Islet of Langerhans (tissue), 1 donor: ENCODE measurements around the gene RIBC1.
"Not testable (repeated sequence)": the region's sequence is repeated elsewhere in the genome, so short reads cannot be mapped to it uniquely, and the experiment has no call there.

Source experiments
- FAIRE-seq: peaks from one replicate; lab custom pipeline; 2011; peaks lifted over from hg19 to GRCh38; lab: Jason Lieb, UNC

RIBC1 gene

DNA sequence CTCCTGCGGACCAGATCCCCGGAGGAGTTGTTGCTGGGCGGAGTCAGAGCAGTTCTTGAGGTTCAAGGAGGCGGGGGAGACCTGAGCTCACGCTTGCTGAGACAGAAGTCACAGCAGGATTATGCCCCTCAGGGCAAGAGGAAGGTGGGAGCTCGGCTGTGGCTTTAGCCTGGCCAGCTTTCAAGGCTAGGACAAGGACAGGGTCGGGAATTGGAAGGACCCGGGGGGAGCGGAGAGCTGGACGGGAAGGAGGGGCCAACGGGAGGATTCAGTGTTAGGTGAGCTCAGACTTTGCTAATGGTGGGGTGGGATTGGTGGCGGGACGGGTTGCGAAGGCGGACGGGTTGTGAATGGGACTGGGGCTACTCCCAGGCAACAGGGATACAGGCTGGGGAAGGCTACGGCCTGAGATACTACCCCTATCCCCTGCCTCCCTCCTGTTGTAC, at the start of gene RIBC1:
TSS of gene RIBC1 (plus strand) at position 13 of the 446 bp plus-strand sequence. CDS start 3,404 bp downstream, outside the sequence.
- no peak for FAIRE-seq

DNA sequence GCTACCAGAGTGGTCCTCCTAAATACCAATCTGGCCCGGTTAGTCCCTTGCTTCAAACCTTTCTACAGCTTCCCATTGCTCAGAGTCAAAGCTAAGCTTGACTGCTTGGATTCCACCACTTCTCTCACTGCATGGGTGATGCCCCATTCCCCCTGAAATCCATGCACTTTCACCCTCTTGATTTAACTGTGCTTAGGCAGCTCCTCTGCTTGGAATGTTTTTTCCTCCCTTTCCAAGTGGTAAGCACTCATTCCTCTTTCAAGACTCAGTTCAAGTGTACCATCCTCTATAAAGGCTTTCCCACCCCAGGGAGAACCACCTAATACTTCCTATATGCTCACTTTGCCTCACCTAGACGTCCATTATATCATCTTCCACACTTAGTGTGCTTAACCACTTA, 49.4 kb upstream of the RIBC1 start:
- FAIRE-seq = no peak

DNA sequence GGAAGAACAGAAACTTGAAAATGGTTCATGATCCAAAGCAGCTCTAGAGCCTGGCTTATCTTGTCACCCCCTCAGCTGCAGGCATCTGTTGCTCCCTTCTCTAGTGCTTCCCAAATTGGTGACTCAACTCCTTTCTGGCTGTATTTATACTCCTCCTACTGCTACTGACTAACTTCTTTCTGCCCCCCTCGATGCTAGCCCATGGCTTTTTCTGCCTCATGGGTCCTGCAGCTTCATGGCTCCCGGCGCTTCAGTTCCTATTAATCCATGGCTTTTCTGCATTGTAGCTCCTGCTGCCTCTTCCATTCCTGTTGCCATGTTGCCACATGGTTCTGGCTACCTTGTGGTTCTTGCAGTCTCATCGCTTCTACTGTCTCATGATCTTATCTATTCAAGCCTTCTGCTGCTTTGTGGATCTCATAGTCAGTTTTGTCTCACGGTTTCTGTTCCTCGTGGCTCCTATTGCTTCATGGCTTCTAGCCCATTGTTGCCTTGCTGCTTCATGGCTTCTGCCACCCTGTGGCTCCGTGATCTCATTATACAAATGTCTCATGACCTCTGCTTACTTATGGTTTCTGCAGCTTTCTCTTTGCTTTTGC, 48.4 kb upstream of the RIBC1 start:
- FAIRE-seq = no peak

DNA sequence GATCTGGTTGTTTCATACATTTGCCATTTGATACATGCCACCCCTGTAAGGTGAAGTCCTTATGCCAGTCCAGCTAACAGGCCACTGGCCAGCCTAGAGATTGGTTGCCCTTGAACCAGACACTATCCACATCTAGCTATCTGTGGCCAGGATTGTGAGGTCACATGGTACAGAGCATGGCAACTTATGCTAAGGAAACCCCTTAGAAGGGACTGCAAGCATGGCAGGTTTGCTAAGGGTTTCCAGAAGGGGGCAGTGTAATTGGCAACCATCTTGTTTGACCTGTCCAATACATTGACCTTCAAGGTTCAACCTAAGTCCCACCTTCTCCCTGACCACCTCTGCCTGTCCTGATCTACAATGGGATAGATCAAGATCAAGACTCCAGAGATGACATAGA, 47.8 kb upstream of the RIBC1 start:
- FAIRE-seq = no peak

DNA sequence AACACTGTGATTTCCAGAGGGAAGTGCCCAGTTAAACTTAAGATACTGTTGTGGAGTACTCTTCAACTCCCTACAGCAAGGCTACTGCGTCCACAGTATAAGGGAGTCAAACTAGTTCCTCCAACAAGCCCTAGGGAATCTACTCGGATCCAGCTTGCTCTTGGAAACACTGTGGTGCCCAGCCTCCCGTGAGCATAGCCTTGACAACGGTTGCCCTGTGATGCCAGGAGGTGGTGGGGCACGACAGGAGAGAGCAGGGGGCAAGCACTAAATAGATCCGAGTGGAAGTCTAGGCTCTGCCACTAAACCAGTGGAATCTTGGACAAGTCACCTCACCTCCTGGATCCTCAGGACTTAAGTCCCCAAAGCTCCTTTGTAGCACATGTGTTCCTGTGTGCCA, 45.8 kb upstream of the RIBC1 start:
- no peak for FAIRE-seq

DNA sequence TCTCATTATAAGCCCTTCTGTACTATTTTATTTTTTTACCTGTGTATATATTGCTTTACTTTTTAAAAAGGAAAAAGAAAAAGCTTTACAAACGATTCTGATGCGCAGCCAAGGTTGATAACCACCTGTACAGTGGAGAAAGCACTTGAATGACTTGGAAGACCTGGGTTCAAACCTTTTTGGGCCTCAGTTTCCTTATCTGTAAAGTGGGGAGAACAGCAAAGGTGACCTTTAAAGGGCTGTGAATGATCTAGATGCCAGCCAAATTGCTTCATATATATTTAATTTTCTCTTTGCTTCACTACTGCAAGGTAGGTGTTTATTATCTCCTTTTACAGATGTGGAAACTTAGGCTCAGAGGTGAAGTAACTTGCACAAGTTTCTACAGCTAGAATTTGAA, 45.2 kb upstream of the RIBC1 start:
- FAIRE-seq = no peak

DNA sequence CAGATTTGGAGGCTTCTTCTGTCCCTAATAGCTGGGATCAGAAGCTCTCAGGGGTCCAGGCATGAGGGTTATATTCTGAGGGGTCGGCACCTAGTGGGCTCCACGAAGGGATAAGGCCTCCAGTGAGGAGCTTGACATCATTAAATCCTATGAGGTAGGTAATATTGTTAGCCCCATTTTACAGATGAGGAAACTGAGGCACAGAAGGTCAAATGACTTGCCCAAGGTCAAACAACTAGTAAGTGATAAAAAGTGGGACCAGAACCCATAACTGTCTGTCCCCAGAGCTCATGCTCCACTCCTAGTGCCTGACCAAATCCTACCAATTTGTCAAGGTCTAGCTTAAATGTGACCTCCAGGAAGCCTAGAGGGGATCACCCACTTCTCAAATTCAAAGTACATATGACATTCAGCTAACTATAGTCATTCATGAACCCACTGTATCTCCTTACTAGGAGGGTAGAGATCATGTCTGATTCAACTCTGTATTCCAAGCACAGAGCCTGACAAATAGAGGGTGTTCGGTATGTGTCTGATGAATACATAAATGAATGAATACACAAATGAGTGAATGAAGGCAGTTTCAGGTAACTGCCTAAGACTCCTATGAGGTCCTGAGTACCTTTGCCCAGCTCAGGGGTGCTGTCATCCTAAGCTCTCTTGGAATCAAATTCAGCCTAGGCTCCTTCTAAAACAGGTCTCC, 43.5 kb upstream of the RIBC1 start:
- FAIRE-seq = no peak

DNA sequence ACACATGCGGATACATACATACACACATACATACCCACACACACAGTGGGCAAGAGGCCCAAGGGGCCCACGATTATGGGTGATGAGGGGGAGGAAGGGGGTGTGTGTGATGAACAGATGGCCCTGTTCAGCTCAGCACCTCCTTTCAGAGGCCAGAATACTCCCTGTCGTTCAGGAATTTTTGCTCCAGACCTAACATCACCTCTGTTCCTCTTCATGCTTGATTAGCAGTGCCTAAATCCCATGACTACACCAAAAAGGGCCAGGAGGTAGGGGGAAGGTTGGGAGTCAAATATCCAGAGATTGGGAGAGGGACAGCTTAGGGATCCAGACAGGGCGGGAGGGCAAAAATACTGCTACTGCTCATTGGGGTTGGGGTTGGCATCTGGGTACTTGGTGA, 42.9 kb upstream of the RIBC1 start:
- no peak for FAIRE-seq

DNA sequence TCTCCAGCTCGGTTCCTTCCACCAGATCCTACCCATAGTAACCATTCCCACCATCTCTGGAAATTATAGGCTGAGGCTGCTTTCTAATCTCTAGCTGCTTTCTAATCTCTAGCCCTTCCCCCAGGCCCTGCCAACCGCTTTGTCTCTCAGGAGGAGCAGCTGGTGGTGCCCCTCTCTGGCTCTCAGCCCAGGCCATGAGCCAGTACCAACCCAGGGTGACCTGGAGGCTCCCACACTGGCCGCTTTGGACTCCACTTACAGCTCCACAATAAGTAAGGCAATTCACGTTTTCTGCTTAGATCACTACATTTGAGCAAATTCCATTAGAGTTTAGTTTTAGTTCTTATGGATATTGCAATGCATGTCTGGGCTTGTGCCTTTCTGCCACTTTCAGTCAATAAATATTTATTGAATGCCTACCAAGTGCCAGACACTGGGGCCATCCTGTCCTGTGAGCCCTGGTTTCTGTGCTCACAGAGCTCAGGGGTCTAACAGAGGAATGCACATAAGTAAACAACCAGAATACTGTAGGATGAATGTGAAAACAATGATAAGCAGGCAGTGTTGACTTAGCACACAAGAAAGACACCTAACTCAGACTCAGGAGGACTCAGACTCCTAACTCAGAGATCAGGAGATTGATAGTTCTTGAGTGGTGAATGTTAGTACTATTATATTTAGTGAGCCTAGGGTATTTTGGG, 39.1 kb upstream of the RIBC1 start:
- no peak for FAIRE-seq

DNA sequence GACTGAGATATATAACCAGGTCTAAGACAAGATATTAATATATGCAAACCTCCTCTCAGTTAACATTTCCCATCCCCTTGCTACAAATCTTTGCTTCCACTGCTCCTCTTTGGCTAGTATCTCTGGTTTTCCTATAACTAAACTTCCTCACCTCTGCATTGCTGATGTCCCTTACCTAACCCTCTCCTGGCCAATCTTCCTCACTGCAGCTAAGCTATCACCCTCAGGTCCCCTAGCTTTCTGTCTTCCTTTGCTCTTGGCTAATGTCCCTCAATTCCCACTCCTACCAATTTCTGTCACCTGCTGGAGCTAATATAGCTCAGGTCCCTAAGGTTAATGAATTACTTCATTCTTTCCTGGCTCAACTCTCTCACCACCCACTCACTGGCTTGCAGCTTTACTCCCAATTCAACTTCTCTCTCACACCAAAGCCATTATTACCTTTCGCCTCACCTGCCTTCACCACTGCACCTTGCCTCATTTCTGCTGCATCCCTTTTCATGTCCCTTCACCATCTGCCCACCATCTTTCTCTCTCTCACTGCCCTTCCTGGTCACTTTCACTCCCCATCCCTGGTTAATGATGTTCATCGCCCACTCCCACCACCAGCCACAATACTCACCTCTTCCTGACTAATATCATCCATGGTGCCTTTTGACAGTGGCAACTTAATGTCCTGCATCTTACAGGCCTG, 26.9 kb upstream of the RIBC1 start:
- no peak for FAIRE-seq

DNA sequence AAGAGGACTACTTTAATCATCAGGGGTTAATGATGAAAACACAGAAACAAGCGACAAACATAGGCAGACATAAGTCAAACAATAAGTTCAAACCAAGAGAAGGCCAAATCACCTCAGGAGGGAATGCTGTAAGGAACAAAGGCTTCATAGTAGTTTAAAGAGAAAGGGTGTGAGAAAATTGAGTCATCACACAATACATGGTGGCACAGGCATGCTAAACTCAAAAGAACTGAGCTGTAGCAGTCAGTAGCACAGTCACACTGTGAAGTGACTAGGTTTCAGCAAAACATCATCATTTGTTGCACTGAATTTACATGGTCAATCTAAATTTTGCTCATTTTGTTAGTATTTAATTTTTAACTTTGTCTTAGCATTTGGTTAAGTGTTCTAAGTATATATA, 24.5 kb upstream of the RIBC1 start:
- no peak for FAIRE-seq

DNA sequence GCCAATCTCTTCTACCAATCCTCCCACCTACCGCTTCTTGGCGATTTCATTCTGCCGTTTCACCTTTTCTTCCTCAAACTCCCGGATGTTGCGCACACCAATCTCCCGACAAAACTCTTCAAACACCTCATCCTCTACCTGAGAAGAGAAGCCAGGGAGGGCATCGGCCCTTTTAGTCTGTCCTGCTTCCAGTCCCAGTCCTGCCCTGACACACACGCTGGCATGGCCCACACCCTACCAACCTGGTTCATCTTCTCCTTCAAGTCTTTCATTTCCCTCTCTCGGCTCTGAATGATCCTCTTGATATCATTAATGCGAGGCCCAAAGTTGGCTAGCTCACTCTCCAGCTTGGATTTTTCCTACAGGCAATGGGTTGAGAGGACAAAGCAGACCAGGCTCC, 19.1 kb upstream of the RIBC1 start:
- no peak for FAIRE-seq

DNA sequence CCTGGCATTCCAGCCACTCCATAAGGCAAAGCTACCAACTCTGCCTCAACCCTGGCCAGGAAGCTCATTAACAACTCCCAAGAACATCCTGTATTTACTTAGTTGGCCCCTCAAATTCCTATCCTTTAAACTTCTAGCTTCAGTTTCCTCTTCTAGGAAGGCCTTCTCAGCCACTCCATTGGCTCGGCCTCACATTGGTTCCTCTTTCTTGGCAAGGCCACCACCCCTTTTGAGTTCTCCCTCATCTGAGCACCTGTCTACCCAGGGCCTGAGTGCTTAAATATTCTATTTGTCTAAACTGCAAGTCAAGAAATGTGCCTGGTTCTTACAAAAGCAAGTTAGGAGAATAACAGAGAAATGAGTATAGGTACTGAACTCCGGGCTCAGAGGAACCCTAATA, 10.2 kb upstream of the RIBC1 start:
- no peak for FAIRE-seq

DNA sequence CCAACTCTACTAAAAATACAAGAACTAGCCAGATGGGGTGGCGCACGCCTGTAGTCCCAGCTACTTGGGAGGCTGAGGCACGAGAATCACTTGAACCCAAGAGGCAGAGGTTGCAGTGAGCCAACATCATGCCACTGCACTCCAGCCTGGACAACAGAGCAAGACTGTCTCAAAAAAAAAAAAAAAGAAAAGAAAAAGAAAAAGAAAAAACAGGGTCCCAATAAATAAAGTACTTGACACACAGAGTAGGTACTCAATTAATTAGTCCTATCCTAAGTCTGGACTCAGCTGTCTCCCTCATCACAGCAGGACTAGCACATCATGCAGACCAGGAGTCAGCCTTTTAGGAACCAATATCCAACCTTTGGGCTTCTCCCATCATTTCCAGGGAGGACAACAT, 2.3 kb upstream of the RIBC1 start:
- not testable (repeated sequence) for FAIRE-seq

DNA sequence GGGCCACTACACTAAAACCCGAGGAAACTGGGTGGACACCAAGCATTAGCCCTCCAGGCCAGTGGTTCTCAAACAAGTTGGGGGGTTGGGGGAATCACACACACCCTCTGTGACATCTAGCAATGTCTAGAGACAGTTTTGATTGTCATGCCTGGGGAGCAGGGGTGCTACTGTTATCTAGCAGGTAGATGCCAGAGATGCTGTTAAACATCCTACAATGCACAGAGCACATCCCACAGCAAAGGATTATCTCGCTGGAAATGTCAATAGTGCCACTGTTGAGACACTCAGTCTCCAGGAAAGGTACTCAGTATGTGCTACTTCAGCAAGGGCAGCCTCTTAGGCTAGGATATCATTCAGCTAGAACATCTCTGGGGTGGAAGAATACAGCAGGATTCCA, 1.5 kb upstream of the RIBC1 start:
- FAIRE-seq = no peak

DNA sequence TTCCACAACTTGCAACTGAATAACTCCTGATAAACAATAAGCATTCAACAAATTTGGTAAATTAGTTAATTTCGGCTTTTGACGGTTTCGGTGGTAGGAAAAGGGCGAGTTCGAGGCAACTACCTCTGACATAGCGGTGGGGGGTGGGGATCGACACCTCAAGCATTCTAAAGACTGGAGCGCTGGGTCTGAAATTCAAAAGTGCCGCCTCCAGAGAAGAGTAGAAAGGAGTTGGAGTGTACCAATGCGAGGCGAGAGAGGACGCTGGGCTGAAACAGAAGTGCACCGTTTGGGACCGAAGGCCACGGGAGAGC, 944 bp upstream of the RIBC1 start:
- FAIRE-seq = no peak

DNA sequence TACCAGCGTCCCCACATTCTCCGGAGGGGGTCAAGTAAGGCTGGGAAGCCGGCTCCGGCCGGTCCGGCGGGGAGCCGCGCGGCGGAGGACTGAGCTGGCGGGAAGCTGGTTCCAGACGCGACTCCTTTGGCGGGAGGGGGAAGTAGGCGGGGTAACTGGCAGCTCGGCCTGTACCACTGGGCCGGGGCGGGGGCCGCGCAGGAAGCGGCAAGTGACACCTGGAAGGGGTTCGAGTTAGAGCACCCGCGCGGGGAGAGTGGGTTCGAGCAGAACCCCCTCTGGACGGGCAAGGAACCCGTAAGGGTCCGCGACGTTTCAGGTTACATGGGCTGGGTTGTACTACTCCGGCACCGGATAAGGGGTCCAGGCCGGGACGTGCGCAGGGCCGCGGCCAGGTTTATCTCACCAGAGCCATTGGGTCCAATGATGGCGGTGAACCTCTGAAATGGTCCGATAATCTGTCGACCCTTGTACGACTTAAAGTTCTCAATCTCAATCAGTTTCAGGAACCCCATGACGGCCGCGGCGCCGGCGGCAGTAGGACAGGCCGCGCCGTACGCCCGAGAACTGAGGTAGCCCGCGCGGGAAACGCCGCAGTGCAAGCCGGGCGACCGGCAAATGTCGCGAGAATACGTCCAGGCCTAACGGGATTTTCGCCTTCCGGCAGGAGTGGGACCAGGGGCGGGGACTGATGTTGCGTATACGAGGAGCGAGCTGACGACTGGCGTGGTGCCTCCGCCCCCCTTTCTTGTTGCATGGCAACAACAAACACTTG, 400 bp upstream of the RIBC1 start, which contains the start of gene SMC1A:
TSS of gene SMC1A (minus strand) at position 569 of the 775 bp plus-strand sequence. CDS start at position 515, 54 bp downstream.
- peak; percentile 9 for FAIRE-seq

DNA sequence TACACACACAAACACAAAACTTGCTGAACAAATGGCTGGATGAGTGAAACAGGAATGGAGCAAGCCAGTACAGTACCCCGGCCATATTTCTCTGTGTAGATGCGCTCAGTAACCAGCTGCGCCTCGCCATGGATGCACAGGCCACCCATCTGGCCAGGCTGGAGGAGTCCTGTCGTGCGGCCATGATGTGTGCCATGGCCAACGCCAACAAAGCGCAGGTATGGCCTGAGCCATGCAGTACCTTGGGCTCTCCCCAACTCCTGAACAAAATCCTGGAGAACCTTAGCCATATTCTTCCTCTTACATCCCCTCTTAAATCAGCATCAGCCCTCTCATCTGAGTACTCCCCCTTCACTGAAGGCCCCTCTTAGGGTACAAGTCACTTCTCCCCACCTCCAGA, 7.1 kb downstream of the RIBC1 start:
- no peak for FAIRE-seq

DNA sequence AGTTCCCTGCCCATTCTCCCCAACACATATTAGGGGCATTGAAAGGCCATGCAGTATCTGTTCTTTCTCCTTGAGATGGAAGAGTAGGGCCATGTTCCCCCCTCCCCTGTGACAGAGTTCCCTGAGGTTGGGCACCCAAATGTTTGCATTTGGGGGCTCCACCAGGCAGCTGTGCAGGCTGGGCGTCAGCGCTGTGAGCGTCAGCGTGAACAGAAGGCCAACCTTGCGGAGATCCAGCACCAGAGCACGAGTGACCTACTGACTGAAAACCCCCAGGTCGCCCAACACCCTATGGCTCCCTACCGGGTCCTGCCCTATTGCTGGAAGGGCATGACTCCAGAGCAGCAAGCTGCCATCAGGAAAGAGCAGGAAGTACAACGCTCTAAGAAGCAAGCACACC, 7.6 kb downstream of the RIBC1 start:
- FAIRE-seq = no peak

DNA sequence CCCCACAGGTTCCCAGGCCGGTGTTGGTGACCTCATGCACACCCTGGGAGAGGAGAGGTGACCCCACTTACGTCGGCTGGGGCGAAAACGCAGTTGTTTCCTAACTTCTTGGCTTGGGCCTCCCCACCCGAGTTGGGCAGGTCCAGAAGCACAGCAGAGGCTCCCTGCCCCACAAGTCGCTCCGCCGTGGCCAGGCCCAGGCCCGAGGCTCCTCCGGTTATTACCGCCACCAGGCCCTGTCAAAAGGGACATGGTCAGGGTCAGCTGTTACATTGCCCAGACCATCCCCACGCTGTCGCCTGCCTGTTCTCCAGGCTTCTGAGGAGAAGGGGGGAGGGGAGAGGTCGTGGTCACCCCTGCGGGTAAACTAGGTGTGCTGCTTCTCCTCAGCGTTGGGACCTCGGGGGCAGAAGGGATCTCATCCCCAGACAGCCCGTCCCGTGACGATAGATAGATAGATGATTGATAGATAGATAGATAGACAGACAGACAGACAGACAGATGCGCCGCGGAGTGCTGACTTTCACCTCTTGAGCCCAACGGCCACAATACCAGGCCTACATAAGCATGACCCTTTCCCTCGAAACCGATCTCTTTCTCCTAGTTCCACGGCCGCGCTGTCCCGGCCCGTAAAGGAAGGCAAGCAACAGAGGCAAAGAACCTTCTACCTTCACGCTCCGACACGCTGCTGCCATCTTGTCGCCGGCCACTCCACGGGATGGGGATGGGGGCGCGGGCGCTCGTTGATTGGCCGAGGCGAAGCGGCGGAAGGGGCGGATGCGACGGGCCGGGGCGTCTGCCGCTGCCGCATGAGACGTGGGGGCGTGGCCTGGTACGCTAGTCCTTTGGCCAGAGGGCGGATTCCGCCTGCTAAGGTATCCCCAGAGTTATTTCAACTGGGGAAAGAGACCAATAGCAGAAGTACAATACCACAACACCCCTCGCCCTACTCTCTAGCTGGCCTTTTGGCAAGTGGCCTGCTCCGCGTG, 11.3 kb downstream of the RIBC1 start, which contains the start of gene HSD17B10:
TSS of gene HSD17B10 (minus strand) at position 720 of the 989 bp plus-strand sequence. CDS start at position 695, 25 bp downstream.
- FAIRE-seq = no peak

DNA sequence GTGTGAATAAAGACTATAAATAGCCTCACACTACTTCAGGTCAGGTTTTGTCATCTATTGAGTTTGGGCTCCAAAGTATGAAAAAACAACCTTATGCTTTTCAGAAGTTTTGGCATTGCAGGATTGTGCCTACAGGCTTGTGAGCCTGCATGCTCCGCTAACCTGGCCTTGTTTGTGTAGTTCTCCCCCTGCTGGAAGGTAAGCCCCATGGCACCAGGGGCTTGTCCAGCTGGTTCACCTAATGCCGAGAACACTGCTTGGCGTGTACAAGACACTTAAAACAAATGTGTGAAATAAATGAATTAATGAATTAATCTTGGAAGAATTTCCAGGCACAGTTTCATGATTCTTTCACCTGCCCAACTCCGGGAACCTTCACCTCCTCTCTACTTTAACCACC, 13.3 kb downstream of the RIBC1 start:
- FAIRE-seq = peak; percentile 75
